ENCODE results near the gene CA11. TPM values are rescaled to one million over a fixed set of nuclear protein-coding genes. Genes with fewer than 3 reads are reported as not detected.

The CA11 gene
- total and polyA plus RNA-seq, 5 donors from 2014 or later, result 4.1 to 10.4 (median 6.1) TPM

DNA sequence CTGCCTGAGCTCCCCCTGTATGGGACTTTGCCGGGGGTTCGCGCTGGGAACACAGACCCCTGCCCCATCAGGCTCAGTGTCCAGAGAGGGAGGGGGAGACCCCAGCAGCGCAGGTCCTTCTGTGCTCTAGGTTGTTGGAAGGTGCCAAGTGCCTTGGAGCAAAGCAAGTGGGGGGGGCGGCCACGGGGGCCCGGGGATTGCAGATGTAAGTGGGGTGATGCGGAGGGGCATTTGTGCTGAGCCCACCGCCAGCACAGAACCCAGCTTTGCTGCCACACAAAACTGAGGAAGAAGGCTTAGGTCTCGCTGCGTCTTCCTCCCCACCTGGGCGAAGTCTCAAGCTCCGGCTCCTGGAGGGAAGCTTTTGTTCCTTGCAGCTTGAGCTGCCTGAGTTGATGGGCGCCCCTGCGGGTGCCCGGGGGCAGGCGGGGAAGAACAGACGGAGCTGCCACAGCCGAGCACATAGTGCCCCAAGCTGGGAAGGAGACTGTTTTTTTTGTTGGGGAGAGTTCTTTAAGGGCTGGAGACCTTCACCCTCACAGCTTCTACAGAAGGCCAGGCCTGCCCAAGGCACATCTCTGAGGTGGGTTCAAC lies 28.3 kb upstream of the CA11 start:
- ATAC-seq (ENCODE audit: low read depth in 2 of 2) (no peak), DNase-seq (no peak)
- no peaks in the 10 kb centered on the region for H3K9me3 ChIP-seq (ENCODE audit: control insufficient read depth in 2 of 2, low read length in 2 of 2)
- Mint-ChIP-seq H3K4me3 (no peak overlapping the region), H3K27me3 (no peaks in the 10 kb centered on the region), H3K27ac (no peak overlapping the region), H3K4me1 (peaks cover 0 to 6% (median 5%) of the 10 kb centered on the region in 4 donors), H3K9me3 (no peaks in the 10 kb centered on the region), H3K36me3 (no peaks in the 10 kb centered on the region)
- H3K27me3 ChIP-seq (ENCODE audit: control insufficient read depth, insufficient read depth, low read length), result no peaks in the 10 kb centered on the region
- no peak overlapping the region for H3K4me3 ChIP-seq (ENCODE audit: low read depth, low read length)
- H3K4me1 ChIP-seq (ENCODE audit: control insufficient read depth, insufficient read depth, low read length, poor library complexity, severe bottlenecking), result peaks cover 7% of the 10 kb centered on the region
- no peaks in the 10 kb centered on the region for H3K36me3 ChIP-seq (ENCODE audit: control insufficient read depth, insufficient read depth, low read length)
- no peak overlapping the region for H3K27ac ChIP-seq (ENCODE audit: insufficient read depth, low read length, poor library complexity, severe bottlenecking)

- no peaks in the 10 kb centered on the region for H3K27me3 Mint-ChIP-seq
- no peaks in the 10 kb centered on the region for H3K9me3 Mint-ChIP-seq
- Histone ChIP-seq H3K9me3 (ENCODE audit: control insufficient read depth in 2 of 2, low read length in 2 of 2) (no peaks in the 10 kb centered on the region), H3K4me3 (ENCODE audit: low read depth, low read length) (no peak overlapping the region), H3K27ac (ENCODE audit: insufficient read depth, low read length, poor library complexity, severe bottlenecking) (no peak overlapping the region), H3K27me3 (ENCODE audit: control insufficient read depth, insufficient read depth, low read length) (no peaks in the 10 kb centered on the region), H3K36me3 (ENCODE audit: control insufficient read depth, insufficient read depth, low read length) (no peaks in the 10 kb centered on the region), H3K4me1 (ENCODE audit: control insufficient read depth, insufficient read depth, low read length, poor library complexity, severe bottlenecking) (peaks cover 7% of the 10 kb centered on the region)
- no peak overlapping the region for H3K4me3 Mint-ChIP-seq
- ATAC-seq (ENCODE audit: low read depth in 2 of 2) (no peak), DNase-seq (no peak)
- H3K27ac Mint-ChIP-seq, result no peak overlapping the region
- H3K36me3 Mint-ChIP-seq, result no peaks in the 10 kb centered on the region
- peaks cover 0 to 6% (median 5%) of the 10 kb centered on the region in 4 donors for H3K4me1 Mint-ChIP-seq
Measured at GRCh38 chr19:48673436-48674100, 27.6 kb upstream of the CA11 start.

- Mint-ChIP-seq H3K27me3 (no peaks in the 10 kb centered on the region), H3K27ac (no peak within 1 kb of the TSS), H3K36me3 (no peaks in the 10 kb centered on the region), H3K4me3 (peak within 1 kb of the TSS in 1 of 4 donors; percentile 2), H3K4me1 (peaks cover 0 to 6% (median 5%) of the 10 kb centered on the region in 4 donors), H3K9me3 (no peaks in the 10 kb centered on the region)
- Histone ChIP-seq H3K4me3 (ENCODE audit: low read depth, low read length) (no peak within 1 kb of the TSS), H3K4me1 (ENCODE audit: control insufficient read depth, insufficient read depth, low read length, poor library complexity, severe bottlenecking) (peaks cover 7% of the 10 kb centered on the region), H3K36me3 (ENCODE audit: control insufficient read depth, insufficient read depth, low read length) (no peaks in the 10 kb centered on the region), H3K9me3 (ENCODE audit: control insufficient read depth in 2 of 2, low read length in 2 of 2) (no peaks in the 10 kb centered on the region), H3K27ac (ENCODE audit: insufficient read depth, low read length, poor library complexity, severe bottlenecking) (no peak within 1 kb of the TSS), H3K27me3 (ENCODE audit: control insufficient read depth, insufficient read depth, low read length) (no peaks in the 10 kb centered on the region)
- ATAC-seq (ENCODE audit: low read depth in 2 of 2) (no peak), DNase-seq (no peak)
Measured at GRCh38 chr19:48672994-48673393, 27.0 kb upstream of the CA11 start, which contains the start of gene NTN5. NTN5 (minus strand) TSS chr19:48673017; CDS start chr19:48670986, 2,031 bp downstream.

- Mint-ChIP-seq H3K4me3 (no peak overlapping the region), H3K9me3 (no peaks in the 10 kb centered on the region), H3K36me3 (no peaks in the 10 kb centered on the region), H3K4me1 (peaks cover 0 to 6% (median 5%) of the 10 kb centered on the region in 4 donors), H3K27ac (peak overlapping the region in 1 of 3 donors; percentile 90), H3K27me3 (no peaks in the 10 kb centered on the region)
- no peaks in the 10 kb centered on the region for H3K27me3 ChIP-seq (ENCODE audit: control insufficient read depth, insufficient read depth, low read length)
- DNase-seq, result no peak
- no peak overlapping the region for H3K27ac ChIP-seq (ENCODE audit: insufficient read depth, low read length, poor library complexity, severe bottlenecking)
- H3K36me3 ChIP-seq (ENCODE audit: control insufficient read depth, insufficient read depth, low read length), result no peaks in the 10 kb centered on the region
- H3K4me3 ChIP-seq (ENCODE audit: low read depth, low read length), result no peak overlapping the region
- peaks cover 7% of the 10 kb centered on the region for H3K4me1 ChIP-seq (ENCODE audit: control insufficient read depth, insufficient read depth, low read length, poor library complexity, severe bottlenecking)
- no peaks in the 10 kb centered on the region for H3K9me3 ChIP-seq (ENCODE audit: control insufficient read depth in 2 of 2, low read length in 2 of 2)
- no peak for ATAC-seq (ENCODE audit: low read depth in 2 of 2)
Measured at GRCh38 chr19:48671446-48671995, 25.5 kb upstream of the CA11 start.

DNA sequence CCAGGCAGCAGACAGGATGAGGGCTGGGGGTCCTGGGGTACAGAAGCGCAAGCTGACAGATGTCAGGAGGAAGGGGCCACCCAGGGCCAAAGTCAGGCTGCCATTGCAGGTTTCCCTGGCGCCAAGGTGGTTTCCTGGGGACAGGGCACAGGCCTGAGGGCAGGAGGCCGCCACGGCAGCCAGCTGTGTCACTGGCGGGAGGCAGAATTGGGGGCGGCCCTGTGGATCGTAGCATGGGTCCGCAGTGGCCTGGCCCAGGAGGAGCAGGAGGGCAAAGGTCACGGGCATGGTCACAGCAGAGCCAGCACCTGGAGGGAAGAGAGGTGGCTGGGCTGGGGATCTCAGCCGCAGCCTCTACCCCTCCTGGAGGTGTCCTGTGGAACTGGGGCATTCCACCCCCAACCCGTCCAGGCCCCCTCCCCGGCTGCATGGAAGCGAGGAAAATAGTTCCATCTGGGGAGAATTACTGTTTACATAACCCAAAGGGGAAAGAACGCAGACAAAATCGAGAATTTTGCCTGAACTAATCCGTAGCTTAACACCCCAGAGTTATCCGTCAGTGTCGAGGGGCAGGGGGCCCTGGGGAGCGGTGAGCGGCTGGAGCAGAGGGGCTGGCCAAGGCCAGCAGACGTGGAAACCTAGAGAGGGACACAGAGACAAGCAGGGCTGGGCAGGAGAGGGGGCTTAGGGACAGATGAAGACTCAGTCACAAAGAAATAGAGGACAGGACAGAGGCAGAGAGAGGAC lies 24.9 kb upstream of the CA11 start:
- Histone ChIP-seq H3K4me3 (ENCODE audit: low read depth, low read length) (no peak overlapping the region), H3K27ac (ENCODE audit: insufficient read depth, low read length, poor library complexity, severe bottlenecking) (no peak overlapping the region), H3K4me1 (ENCODE audit: control insufficient read depth, insufficient read depth, low read length, poor library complexity, severe bottlenecking) (peaks cover 7% of the 10 kb centered on the region), H3K9me3 (ENCODE audit: control insufficient read depth in 2 of 2, low read length in 2 of 2) (no peaks in the 10 kb centered on the region), H3K27me3 (ENCODE audit: control insufficient read depth, insufficient read depth, low read length) (no peaks in the 10 kb centered on the region), H3K36me3 (ENCODE audit: control insufficient read depth, insufficient read depth, low read length) (no peaks in the 10 kb centered on the region)
- no peak for ATAC-seq (ENCODE audit: low read depth in 2 of 2)
- H3K4me3 Mint-ChIP-seq, result no peak overlapping the region
- DNase-seq, result no peak
- H3K27ac Mint-ChIP-seq, result peak overlapping the region in 1 of 3 donors; percentile 90
- H3K4me1 Mint-ChIP-seq, result peaks cover 0 to 6% (median 5%) of the 10 kb centered on the region in 4 donors
- H3K36me3 Mint-ChIP-seq, result no peaks in the 10 kb centered on the region
- H3K9me3 Mint-ChIP-seq, result no peaks in the 10 kb centered on the region
- no peaks in the 10 kb centered on the region for H3K27me3 Mint-ChIP-seq

DNA sequence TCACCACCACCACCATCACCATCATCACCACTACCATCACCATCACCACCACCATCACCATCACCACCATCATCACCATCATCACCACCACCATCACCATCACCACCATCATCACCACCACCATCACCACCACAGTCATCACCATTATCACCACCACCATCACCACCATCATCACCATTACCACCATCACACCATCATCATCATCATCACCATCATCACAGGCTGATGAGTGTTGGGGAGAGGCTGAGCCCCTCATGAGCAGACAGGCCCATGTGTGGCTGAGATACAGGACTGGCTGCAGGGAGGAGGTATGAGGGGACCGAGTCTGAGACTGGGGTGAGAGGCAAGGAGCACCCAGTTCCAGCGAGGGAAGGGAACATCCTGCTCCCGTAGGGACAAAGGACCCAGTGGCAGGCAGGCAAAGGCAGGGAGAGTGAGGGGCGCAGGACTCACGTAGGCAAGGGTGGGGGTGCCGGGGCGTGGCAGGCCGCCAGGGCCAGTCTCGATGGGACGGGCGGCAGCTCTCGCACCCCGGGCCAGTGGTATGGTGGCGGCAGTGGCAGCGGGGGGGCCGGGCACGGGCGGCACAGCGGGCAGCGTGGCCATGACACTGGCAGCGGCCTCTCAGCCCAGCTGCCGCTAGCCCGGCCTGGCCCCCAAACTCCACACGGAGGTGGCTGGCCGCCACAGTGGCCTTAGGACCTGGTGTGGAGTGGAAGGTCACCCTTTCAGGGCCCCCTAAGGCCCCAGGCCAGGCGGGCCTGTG lies 24.1 kb upstream of the CA11 start:
- Mint-ChIP-seq H3K9me3 (no peaks in the 10 kb centered on the region), H3K4me3 (no peak overlapping the region), H3K36me3 (no peaks in the 10 kb centered on the region), H3K4me1 (peaks cover 0 to 1% (median under 1%) of the 10 kb centered on the region in 4 donors), H3K27ac (no peak overlapping the region), H3K27me3 (no peaks in the 10 kb centered on the region)
- Histone ChIP-seq H3K27ac (ENCODE audit: insufficient read depth, low read length, poor library complexity, severe bottlenecking) (no peak overlapping the region), H3K4me1 (ENCODE audit: control insufficient read depth, insufficient read depth, low read length, poor library complexity, severe bottlenecking) (peaks cover under 1% of the 10 kb centered on the region), H3K36me3 (ENCODE audit: control insufficient read depth, insufficient read depth, low read length) (no peaks in the 10 kb centered on the region), H3K27me3 (ENCODE audit: control insufficient read depth, insufficient read depth, low read length) (no peaks in the 10 kb centered on the region), H3K9me3 (ENCODE audit: control insufficient read depth in 2 of 2, low read length in 2 of 2) (no peaks in the 10 kb centered on the region), H3K4me3 (ENCODE audit: low read depth, low read length) (no peak overlapping the region)
- no peak for ATAC-seq (ENCODE audit: low read depth in 2 of 2)
- DNase-seq, result no peak

DNA sequence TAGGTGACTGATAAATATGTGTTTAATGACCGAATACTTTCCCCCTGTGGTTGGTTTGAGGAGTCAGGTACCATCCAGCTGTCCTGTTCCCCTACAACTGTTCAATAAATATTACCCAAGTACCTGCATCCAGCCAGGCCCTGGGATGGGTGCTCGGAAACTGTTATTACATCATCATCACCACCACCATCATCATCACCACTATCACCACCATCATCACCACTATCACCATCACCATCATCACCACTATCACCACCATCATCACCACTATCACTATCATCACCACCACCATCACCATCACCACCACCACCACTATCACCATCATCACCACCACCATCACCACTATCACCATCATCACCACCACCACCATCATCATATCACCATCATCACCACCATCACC lies 22.8 kb upstream of the CA11 start:
- Histone ChIP-seq H3K4me3 (ENCODE audit: low read depth, low read length) (no peak overlapping the region), H3K4me1 (ENCODE audit: control insufficient read depth, insufficient read depth, low read length, poor library complexity, severe bottlenecking) (no peaks in the 10 kb centered on the region), H3K27ac (ENCODE audit: insufficient read depth, low read length, poor library complexity, severe bottlenecking) (no peak overlapping the region), H3K9me3 (ENCODE audit: control insufficient read depth in 2 of 2, low read length in 2 of 2) (no peaks in the 10 kb centered on the region), H3K27me3 (ENCODE audit: control insufficient read depth, insufficient read depth, low read length) (no peaks in the 10 kb centered on the region), H3K36me3 (ENCODE audit: control insufficient read depth, insufficient read depth, low read length) (no peaks in the 10 kb centered on the region)
- no peaks in the 10 kb centered on the region for H3K27me3 Mint-ChIP-seq
- H3K9me3 Mint-ChIP-seq, result no peaks in the 10 kb centered on the region
- no peak for DNase-seq
- ATAC-seq (ENCODE audit: low read depth in 2 of 2), result no peak
- no peaks in the 10 kb centered on the region for H3K4me1 Mint-ChIP-seq
- H3K4me3 Mint-ChIP-seq, result no peak overlapping the region
- H3K27ac Mint-ChIP-seq, result peak overlapping the region; percentile 40 to 80 (median 79)
- no peaks in the 10 kb centered on the region for H3K36me3 Mint-ChIP-seq

All from CD4-positive, CD25-positive, alpha-beta regulatory T cell (primary cell).